ENCODE data around the gene KLHL30. TPM values are rescaled to one million over a fixed set of nuclear protein-coding genes. Genes with fewer than 3 reads are reported as not detected.

Gene KLHL30
- total RNA-seq, 2 donors from 2014 or later, result 0.23 to 1.9 TPM

Other genes starting within 250 kb of the KLHL30 start
- 10 to 100 TPM; 45.2 to 73.2 TPM for gene UBE2F, start 171.7 kb upstream of the KLHL30 start, total RNA-seq
- gene SCLY, start 77.7 kb upstream of the KLHL30 start, total RNA-seq, result 10 to 100 TPM; 11.5 to 16.1 TPM
- gene ESPNL, start 38.3 kb upstream of the KLHL30 start, total RNA-seq, result 1 to 10 TPM in 1 of 2 donors, under 1 TPM in 1; 0.68 to 3.9 TPM
- 1 to 10 TPM in 1 of 2 donors, not detected in 1; 7.7 TPM for gene ERFE, start 20.3 kb downstream of the KLHL30 start, total RNA-seq
- gene ILKAP, start 65.0 kb downstream of the KLHL30 start, total RNA-seq, result 10 to 100 TPM; 33.6 to 41.8 TPM
- 10 to 100 TPM in 1 of 2 donors, 1 to 10 TPM in 1; 2.9 to 17.7 TPM for gene HES6, start 101.4 kb downstream of the KLHL30 start, total RNA-seq
- gene PER2, start 149.9 kb downstream of the KLHL30 start, total RNA-seq, result 10 to 100 TPM; 24.0 to 53.1 TPM
- 10 to 100 TPM; 14.4 to 18.5 TPM for gene TRAF3IP1, start 181.8 kb downstream of the KLHL30 start, total RNA-seq